ENCODE results near the gene HIPK2.
"Not testable (repeated sequence)": the region's sequence is repeated elsewhere in the genome, so short reads cannot be mapped to it uniquely, and the experiment has no call there.

Gene HIPK2

GRCh38 chr7:139553991-139554700 is 223.7 kb downstream of the HIPK2 start:
- not testable (repeated sequence) for H3K79me2 ChIP-seq (ENCODE audit: insufficient read depth, low read depth); H3K9ac ChIP-seq; H3K27me3 ChIP-seq (ENCODE audit: insufficient read depth, low read depth); H2AFZ ChIP-seq (ENCODE audit: low read depth); H3K36me3 ChIP-seq (ENCODE audit: insufficient read depth); H3K4me2 ChIP-seq; H3K4me1 ChIP-seq (ENCODE audit: low read depth, poor library complexity, severe bottlenecking); H3K4me3 ChIP-seq (IDR thresholded peaks at IDR 0.05; ENCODE audit: insufficient read depth, low read depth, low read length); H4K20me1 ChIP-seq (ENCODE audit: insufficient read depth); H3K27ac ChIP-seq
- 0 out of 2 replicates have a peak, but pooled peaks have one; percentile 12 for TF ChIP-seq CTCF (conservative IDR thresholded peaks at IDR 0.05; ENCODE audit: low read depth, low read length)

- no peaks in the 10 kb centered on the region for H3K36me3 ChIP-seq (ENCODE audit: insufficient read depth)
- no peak overlapping the region for H3K9ac ChIP-seq
- H2AFZ ChIP-seq (ENCODE audit: low read depth) = no peak overlapping the region
- H4K20me1 ChIP-seq (ENCODE audit: insufficient read depth) = no peaks in the 10 kb centered on the region
- H3K4me2 ChIP-seq = no peak overlapping the region
- no peak for TF ChIP-seq CTCF (conservative IDR thresholded peaks at IDR 0.05; ENCODE audit: low read depth, low read length)
- no peaks in the 10 kb centered on the region for H3K4me1 ChIP-seq (ENCODE audit: low read depth, poor library complexity, severe bottlenecking)
- H3K79me2 ChIP-seq (ENCODE audit: insufficient read depth, low read depth) = no peaks in the 10 kb centered on the region
- H3K27ac ChIP-seq = no peak overlapping the region
- no peaks in the 10 kb centered on the region for H3K27me3 ChIP-seq (ENCODE audit: insufficient read depth, low read depth)
- no peak overlapping the region for H3K4me3 ChIP-seq (IDR thresholded peaks at IDR 0.05; ENCODE audit: insufficient read depth, low read depth, low read length)
These were observed 229.3 kb downstream of the HIPK2 start for GRCh38 chr7:139548302-139549028.

GRCh38 chr7:139544645-139545044 is 233.2 kb downstream of the HIPK2 start:
- H3K79me2 ChIP-seq (ENCODE audit: insufficient read depth, low read depth) = no peaks in the 10 kb centered on the region
- no peak for TF ChIP-seq CTCF (conservative IDR thresholded peaks at IDR 0.05; ENCODE audit: low read depth, low read length)
- no peak overlapping the region for H3K4me2 ChIP-seq
- no peak overlapping the region for H3K9ac ChIP-seq
- no peak overlapping the region for H2AFZ ChIP-seq (ENCODE audit: low read depth)
- H4K20me1 ChIP-seq (ENCODE audit: insufficient read depth) = no peaks in the 10 kb centered on the region
- no peaks in the 10 kb centered on the region for H3K36me3 ChIP-seq (ENCODE audit: insufficient read depth)
- no peak overlapping the region for H3K4me3 ChIP-seq (IDR thresholded peaks at IDR 0.05; ENCODE audit: insufficient read depth, low read depth, low read length)
- H3K27me3 ChIP-seq (ENCODE audit: insufficient read depth, low read depth) = no peaks in the 10 kb centered on the region
- no peaks in the 10 kb centered on the region for H3K4me1 ChIP-seq (ENCODE audit: low read depth, poor library complexity, severe bottlenecking)
- no peak overlapping the region for H3K27ac ChIP-seq

- TF ChIP-seq CTCF (conservative IDR thresholded peaks at IDR 0.05; ENCODE audit: low read depth, low read length) = no peak
- no peak overlapping the region for H3K4me3 ChIP-seq (IDR thresholded peaks at IDR 0.05; ENCODE audit: insufficient read depth, low read depth, low read length)
- no peaks in the 10 kb centered on the region for H3K27me3 ChIP-seq (ENCODE audit: insufficient read depth, low read depth)
- H2AFZ ChIP-seq (ENCODE audit: low read depth) = no peak overlapping the region
- no peaks in the 10 kb centered on the region for H3K79me2 ChIP-seq (ENCODE audit: insufficient read depth, low read depth)
- no peak overlapping the region for H3K4me2 ChIP-seq
- no peaks in the 10 kb centered on the region for H3K4me1 ChIP-seq (ENCODE audit: low read depth, poor library complexity, severe bottlenecking)
- H4K20me1 ChIP-seq (ENCODE audit: insufficient read depth) = no peaks in the 10 kb centered on the region
- no peaks in the 10 kb centered on the region for H3K36me3 ChIP-seq (ENCODE audit: insufficient read depth)
- no peak overlapping the region for H3K9ac ChIP-seq
- no peak overlapping the region for H3K27ac ChIP-seq
These were observed 233.8 kb downstream of the HIPK2 start for GRCh38 chr7:139543801-139544603.

All from KMS-11 (cell line).